ENCODE data around the gene GNA12.
A peak's percentile ranks its signal among the peaks of the same experiment; 100 is the strongest.

Gene GNA12

DNA sequence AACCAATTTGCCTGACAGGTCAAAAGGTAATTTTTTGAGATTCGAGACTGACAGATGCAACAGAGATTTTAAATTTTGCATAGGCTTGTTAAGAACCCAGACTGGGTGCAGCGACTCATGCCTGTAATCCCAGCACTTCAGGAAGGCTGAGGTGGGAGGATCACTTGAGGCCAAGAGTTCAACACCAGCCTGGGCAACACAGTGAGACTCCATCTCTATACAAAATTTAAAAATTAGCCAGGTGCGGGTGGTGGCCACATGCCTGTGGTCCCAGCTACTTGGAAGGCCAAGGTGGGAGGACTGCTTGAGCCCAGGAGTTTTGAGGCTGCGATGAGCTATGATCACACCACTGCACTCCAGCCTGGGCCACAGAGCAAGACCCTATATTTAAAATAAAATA lies 121.5 kb downstream of the GNA12 start:
- TF ChIP-seq TAF1 (IDR thresholded peaks at IDR 0.05; ENCODE audit: low read depth, low read length) = no peak
- no peak for TF ChIP-seq SPI1 (IDR thresholded peaks at IDR 0.05; ENCODE audit: low read depth, low read length)
- no peak for TF ChIP-seq POLR2A (IDR thresholded peaks at IDR 0.05; ENCODE audit: low read depth, low read length)
- TF ChIP-seq POLR2AphosphoS5 (IDR thresholded peaks at IDR 0.05; ENCODE audit: low read depth, low read length) = no peak
- TF ChIP-seq PAX5 (IDR thresholded peaks at IDR 0.05; ENCODE audit: insufficient read depth, low read length, severe bottlenecking) = no peak
- TF ChIP-seq POU2F2 (IDR thresholded peaks at IDR 0.05; ENCODE audit: low read depth, low read length) = no peak
- DNase-seq (ENCODE audit: insufficient read length, low spot score) = no peak
- FAIRE-seq = no peak

DNA sequence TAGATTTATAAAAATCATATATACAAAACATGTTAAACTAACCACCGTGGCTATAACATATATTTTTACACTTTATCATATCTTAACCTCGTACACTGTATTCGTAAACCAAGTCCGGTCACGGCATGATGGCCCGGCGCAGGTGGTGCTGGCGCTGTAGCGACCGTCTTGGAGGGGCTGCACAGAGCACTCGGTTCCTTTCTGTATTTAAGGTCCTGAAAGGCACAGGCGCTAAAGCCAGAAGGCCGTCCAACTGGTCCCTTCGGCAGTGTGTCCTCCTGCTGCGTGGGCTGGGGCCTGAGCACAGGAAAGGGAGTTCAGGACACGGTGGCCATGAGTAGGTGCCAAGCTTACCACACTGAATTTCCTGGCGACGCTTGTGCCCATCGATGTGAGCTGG lies 122.3 kb downstream of the GNA12 start:
- TF ChIP-seq POLR2AphosphoS5 (IDR thresholded peaks at IDR 0.05; ENCODE audit: low read depth, low read length) = no peak
- TF ChIP-seq PAX5 (IDR thresholded peaks at IDR 0.05; ENCODE audit: insufficient read depth, low read length, severe bottlenecking) = no peak
- TF ChIP-seq TAF1 (IDR thresholded peaks at IDR 0.05; ENCODE audit: low read depth, low read length) = no peak
- TF ChIP-seq POLR2A (IDR thresholded peaks at IDR 0.05; ENCODE audit: low read depth, low read length) = no peak
- no peak for TF ChIP-seq SPI1 (IDR thresholded peaks at IDR 0.05; ENCODE audit: low read depth, low read length)
- TF ChIP-seq POU2F2 (IDR thresholded peaks at IDR 0.05; ENCODE audit: low read depth, low read length) = no peak
- DNase-seq (ENCODE audit: insufficient read length, low spot score) = no peak
- FAIRE-seq = no peak

DNA sequence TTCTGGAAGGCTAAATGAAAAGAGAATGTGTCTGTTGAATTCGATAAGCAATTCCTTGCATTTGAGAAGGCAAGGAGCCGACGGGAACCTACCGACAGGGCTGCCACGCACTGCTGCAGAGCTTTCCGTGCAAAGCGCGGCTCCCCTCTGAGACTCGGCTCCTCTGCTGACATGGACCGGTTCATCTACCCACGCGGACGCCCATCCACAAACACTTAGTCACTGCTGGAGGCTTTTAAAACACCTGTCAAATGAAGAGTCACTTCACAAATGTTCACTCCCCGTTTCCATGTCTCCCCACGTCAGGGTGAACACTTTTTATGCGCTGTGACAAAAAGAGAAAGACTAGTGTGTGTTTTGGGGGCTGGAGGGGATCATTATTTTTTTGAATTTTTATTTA lies 124.1 kb downstream of the GNA12 start:
- DNase-seq (ENCODE audit: insufficient read length, low spot score) (no peak), FAIRE-seq (no peak)
- TF ChIP-seq POLR2A (IDR thresholded peaks at IDR 0.05; ENCODE audit: low read depth, low read length) (no peak), SPI1 (IDR thresholded peaks at IDR 0.05; ENCODE audit: low read depth, low read length) (no peak), PAX5 (IDR thresholded peaks at IDR 0.05; ENCODE audit: insufficient read depth, low read length, severe bottlenecking) (no peak), POLR2AphosphoS5 (IDR thresholded peaks at IDR 0.05; ENCODE audit: low read depth, low read length) (no peak), TAF1 (IDR thresholded peaks at IDR 0.05; ENCODE audit: low read depth, low read length) (no peak), POU2F2 (IDR thresholded peaks at IDR 0.05; ENCODE audit: low read depth, low read length) (no peak)

DNA sequence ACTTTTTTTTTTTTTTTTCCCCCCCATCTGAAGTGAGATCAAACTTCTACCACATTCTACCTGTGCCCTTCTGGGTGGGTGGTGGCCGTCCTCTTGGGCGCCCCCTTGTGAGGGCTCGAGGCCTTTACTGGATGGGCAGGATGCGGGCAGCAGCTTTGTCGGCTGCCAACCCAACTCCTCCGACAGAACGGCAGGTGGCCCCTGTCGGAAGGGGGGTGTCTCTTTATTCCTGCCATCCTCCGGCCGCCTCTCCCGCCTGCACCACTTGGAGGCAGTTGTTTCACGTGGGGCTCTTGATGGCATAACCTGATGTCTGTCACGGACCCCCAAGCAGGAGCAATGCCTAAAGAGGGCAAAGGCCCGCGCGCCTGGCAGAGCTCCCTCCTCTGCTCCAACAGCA lies 125.1 kb downstream of the GNA12 start:
- DNase-seq (ENCODE audit: insufficient read length, low spot score) (no peak), FAIRE-seq (no peak)
- no peak for TF ChIP-seq PAX5 (IDR thresholded peaks at IDR 0.05; ENCODE audit: insufficient read depth, low read length, severe bottlenecking)

DNA sequence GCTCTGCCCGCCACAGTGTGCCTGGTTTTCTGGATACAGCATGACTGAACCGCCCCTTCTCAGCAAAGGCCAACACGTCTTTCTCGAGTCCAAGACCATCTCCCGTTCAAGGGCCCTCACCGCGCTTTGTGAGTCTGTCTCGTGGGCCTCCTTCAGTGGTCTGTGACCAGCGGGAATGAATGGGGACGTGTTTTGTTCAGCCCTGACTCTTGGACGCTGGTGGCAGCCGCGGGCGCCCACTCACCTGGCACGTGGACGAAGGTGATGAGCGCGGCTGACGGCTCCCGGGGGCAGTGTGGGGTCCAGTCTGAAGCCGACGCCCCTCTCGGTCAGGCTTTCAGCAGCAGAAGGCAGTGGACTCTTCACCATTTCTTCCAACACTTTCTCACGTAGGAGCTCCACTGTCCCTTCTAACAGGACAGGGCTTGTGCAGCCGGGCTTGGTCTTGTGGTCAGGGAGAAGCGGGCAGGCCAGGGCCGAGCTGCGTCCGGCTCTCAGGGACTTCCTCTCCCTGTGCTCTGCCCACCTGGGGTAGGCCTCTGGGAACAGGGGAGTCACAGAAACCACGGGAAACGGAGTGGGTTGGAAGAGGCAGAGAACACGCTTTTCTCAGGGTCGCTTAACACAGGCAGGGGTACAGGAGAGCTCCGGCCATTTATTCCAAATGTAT lies 125.7 kb downstream of the GNA12 start:
- TF ChIP-seq POLR2AphosphoS5 (IDR thresholded peaks at IDR 0.05; ENCODE audit: low read depth, low read length) (no peak), TAF1 (IDR thresholded peaks at IDR 0.05; ENCODE audit: low read depth, low read length) (no peak), POLR2A (IDR thresholded peaks at IDR 0.05; ENCODE audit: low read depth, low read length) (no peak), POU2F2 (IDR thresholded peaks at IDR 0.05; ENCODE audit: low read depth, low read length) (no peak), SPI1 (IDR thresholded peaks at IDR 0.05; ENCODE audit: low read depth, low read length) (no peak)
- DNase-seq (ENCODE audit: insufficient read length, low spot score) (no peak), FAIRE-seq (no peak)

DNA sequence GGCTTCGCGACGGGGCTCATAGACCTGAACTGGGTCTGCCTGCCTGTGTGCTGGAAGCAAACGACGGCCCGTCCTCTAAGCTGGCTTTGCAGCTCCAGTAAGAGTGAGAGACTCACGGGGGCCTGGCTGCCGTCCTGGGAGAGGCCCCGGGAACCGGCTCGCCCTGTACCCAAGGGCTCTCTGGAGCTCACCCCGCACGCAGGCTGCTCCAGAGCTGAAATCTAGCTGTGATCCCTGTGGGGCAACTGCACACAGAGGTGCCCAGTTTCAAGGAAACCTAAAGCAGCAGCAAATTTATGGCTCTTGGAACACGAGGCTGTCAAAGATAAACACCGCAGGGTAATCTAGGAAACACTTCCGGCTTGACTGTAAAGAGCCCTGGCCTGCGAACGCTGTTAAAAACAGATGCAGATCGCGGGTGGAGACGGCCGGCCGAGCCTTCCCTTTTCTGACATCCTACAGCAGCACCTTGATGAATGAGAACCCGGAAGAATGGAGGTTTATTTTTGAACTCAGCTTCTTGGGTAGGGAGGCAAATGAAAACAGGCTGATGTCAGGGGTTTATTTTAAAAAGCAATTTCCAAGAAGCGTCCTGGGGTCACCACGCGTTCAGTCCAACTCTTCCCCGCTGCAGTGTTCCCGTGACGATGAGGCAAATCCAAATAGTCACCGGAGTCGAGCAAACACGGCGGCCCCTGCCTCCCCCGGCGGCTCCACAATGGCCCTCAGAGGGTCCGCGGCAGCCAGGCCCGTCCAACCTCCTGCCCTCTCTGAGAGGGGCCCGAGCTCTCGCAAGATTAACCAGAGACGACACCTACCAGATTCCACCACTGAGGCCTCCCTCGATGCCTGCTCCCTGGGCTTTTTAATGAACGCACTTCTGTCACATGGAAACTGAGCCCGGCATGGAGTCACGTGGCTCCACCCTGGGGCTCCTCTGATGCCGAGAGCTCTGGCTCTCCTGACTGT lies 126.5 kb downstream of the GNA12 start:
- peak; percentile 61 for DNase-seq (ENCODE audit: insufficient read length, low spot score)
- no peak for FAIRE-seq
- TF ChIP-seq SPI1 (IDR thresholded peaks at IDR 0.05; ENCODE audit: low read depth, low read length) (no peak; the same call in 1 of the 2 replicates), TAF1 (IDR thresholded peaks at IDR 0.05; ENCODE audit: low read depth, low read length) (no peak), POLR2A (IDR thresholded peaks at IDR 0.05; ENCODE audit: low read depth, low read length) (no peak), PAX5 (IDR thresholded peaks at IDR 0.05; ENCODE audit: insufficient read depth, low read length, severe bottlenecking) (no peak), POU2F2 (IDR thresholded peaks at IDR 0.05; ENCODE audit: low read depth, low read length) (no peak), POLR2AphosphoS5 (IDR thresholded peaks at IDR 0.05; ENCODE audit: low read depth, low read length) (no peak)

DNA sequence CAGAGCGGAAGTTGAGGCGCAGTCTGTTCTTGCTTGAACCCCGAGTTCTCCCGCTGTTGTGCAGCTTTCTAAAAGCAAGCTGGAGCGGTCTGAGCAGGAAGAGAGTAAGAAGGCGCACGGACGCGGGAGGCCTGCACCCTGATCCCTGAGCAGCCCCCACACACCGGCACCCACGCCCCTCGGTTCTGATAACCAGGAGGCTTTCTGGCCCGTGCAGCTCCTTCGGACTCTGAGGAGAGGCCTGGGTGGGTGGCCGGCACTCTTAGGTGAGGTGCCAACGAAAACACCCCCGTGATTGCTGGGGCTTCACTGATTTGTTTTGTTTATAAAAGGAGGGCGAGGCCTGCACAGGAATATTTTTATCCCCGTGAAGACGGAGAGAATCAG lies 127.2 kb downstream of the GNA12 start:
- no peak for TF ChIP-seq POLR2AphosphoS5 (IDR thresholded peaks at IDR 0.05; ENCODE audit: low read depth, low read length)
- TF ChIP-seq PAX5 (IDR thresholded peaks at IDR 0.05; ENCODE audit: insufficient read depth, low read length, severe bottlenecking) = no peak
- TF ChIP-seq TAF1 (IDR thresholded peaks at IDR 0.05; ENCODE audit: low read depth, low read length) = no peak
- TF ChIP-seq POU2F2 (IDR thresholded peaks at IDR 0.05; ENCODE audit: low read depth, low read length) = no peak
- TF ChIP-seq POLR2A (IDR thresholded peaks at IDR 0.05; ENCODE audit: low read depth, low read length) = no peak
- no peak for TF ChIP-seq SPI1 (IDR thresholded peaks at IDR 0.05; ENCODE audit: low read depth, low read length)
- FAIRE-seq (peak; percentile 23), DNase-seq (ENCODE audit: insufficient read length, low spot score) (no peak)

DNA sequence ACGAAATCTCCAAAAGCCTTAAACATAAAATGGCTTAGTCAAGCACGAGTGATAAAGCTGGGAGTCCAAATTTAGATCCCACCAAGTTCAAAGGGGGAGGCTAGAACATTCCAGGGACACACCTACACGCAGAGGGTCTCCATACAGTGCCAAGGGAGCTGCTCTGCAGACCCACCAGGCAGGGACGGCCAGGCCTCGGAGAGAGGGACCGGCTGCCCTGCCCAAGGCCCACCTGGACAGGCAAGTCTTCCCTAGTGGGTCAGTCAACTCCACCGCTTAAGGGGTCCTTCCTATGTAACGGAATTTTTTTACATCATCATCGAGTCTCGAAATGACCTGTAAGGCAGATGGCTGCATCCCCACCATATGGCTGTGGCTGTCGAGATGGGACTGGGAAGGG lies 127.6 kb downstream of the GNA12 start:
- peak; percentile 5 for FAIRE-seq
- TF ChIP-seq POLR2A (IDR thresholded peaks at IDR 0.05; ENCODE audit: low read depth, low read length) = no peak
- no peak for TF ChIP-seq TAF1 (IDR thresholded peaks at IDR 0.05; ENCODE audit: low read depth, low read length)
- no peak for TF ChIP-seq POU2F2 (IDR thresholded peaks at IDR 0.05; ENCODE audit: low read depth, low read length)
- no peak for TF ChIP-seq PAX5 (IDR thresholded peaks at IDR 0.05; ENCODE audit: insufficient read depth, low read length, severe bottlenecking)
- no peak for TF ChIP-seq SPI1 (IDR thresholded peaks at IDR 0.05; ENCODE audit: low read depth, low read length)
- no peak for TF ChIP-seq POLR2AphosphoS5 (IDR thresholded peaks at IDR 0.05; ENCODE audit: low read depth, low read length)

DNA sequence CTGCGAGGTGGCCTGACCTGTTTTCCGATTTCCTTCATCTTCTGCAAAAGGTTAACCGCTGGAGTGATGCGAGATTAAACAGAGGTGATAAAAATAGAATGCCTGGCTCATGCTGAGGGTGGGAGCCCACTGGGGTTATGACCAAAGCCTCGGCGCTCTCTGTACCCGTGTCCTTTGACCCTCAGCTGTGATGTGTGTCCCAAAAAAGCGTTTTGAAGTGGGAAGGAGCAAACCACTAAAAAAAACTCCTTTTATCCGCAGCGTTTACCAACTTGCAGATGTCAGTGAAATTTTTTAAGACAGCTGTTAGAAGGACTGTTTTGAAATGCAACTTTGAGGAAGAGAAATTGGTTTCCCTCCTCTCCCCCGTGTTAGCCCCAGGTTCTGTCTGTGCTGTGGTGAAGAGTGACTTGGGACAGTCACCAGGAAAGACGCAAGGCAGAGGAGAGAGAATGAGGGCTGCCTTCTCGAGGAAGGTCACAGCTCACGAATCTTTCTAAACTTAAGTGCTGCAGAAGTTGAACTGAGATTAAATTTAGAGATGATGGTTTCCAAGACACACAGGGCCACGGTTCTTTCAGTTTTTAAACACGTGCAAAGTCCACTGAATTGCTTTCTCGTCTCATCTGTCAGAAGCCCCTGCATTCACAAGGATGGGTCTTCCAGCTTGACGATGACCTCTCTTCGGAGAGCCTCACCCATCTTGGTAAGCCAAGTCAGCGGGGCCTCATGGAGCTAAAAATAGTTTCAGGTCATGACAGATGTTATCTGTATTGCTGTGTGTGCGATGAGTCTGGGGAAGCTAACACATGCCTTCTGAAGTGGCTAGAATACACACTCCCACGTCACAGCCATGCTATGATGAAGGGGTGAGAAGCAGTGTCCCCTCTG lies 128.5 kb downstream of the GNA12 start:
- DNase-seq (ENCODE audit: insufficient read length, low spot score) (no peak), FAIRE-seq (peak; percentile 90)
- TF ChIP-seq POLR2AphosphoS5 (IDR thresholded peaks at IDR 0.05; ENCODE audit: low read depth, low read length) (no peak), TAF1 (IDR thresholded peaks at IDR 0.05; ENCODE audit: low read depth, low read length) (no peak), POU2F2 (IDR thresholded peaks at IDR 0.05; ENCODE audit: low read depth, low read length) (no peak), SPI1 (IDR thresholded peaks at IDR 0.05; ENCODE audit: low read depth, low read length) (peak; percentile 37), POLR2A (IDR thresholded peaks at IDR 0.05; ENCODE audit: low read depth, low read length) (no peak)

More for the DNA sequence above, 127.6 kb downstream of the GNA12 start:
- DNase-seq (ENCODE audit: insufficient read length, low spot score) = no peak

All from GM12891 (cell line).